ENCODE results near the gene ADCY1.

DNA sequence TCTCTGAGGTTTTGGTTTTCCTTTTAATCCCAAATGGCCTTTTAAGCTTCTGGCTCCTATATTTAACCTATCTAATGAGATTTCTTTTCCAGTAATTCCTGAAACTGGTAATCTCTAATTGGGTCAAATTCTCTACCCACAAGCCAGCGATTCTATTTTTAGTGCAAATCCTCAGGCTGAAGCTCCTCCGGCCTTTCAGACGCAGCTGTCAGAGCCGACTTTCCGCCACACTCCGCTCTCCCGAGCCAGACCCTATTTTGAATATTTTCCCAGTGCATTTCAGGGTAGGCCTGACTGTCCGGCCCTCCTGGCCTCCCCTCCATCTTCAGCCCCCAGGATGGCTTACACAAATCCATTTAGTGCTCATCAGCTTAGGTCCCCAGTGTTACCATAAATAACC lies 9.7 kb upstream of the ADCY1 start:
- TF ChIP-seq, protein P1, sequence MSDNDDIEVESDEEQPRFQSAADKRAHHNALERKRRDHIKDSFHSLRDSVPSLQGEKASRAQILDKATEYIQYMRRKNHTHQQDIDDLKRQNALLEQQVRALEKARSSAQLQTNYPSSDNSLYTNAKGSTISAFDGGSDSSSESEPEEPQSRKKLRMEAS (IDR thresholded peaks at IDR 0.05): no peak
- TF ChIP-seq, protein P2, sequence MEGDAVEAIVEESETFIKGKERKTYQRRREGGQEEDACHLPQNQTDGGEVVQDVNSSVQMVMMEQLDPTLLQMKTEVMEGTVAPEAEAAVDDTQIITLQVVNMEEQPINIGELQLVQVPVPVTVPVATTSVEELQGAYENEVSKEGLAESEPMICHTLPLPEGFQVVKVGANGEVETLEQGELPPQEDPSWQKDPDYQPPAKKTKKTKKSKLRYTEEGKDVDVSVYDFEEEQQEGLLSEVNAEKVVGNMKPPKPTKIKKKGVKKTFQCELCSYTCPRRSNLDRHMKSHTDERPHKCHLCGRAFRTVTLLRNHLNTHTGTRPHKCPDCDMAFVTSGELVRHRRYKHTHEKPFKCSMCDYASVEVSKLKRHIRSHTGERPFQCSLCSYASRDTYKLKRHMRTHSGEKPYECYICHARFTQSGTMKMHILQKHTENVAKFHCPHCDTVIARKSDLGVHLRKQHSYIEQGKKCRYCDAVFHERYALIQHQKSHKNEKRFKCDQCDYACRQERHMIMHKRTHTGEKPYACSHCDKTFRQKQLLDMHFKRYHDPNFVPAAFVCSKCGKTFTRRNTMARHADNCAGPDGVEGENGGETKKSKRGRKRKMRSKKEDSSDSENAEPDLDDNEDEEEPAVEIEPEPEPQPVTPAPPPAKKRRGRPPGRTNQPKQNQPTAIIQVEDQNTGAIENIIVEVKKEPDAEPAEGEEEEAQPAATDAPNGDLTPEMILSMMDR (IDR thresholded peaks at IDR 0.05; ENCODE audit: low read depth, low read length, missing input control): no peak
- TF ChIP-seq, protein P3, sequence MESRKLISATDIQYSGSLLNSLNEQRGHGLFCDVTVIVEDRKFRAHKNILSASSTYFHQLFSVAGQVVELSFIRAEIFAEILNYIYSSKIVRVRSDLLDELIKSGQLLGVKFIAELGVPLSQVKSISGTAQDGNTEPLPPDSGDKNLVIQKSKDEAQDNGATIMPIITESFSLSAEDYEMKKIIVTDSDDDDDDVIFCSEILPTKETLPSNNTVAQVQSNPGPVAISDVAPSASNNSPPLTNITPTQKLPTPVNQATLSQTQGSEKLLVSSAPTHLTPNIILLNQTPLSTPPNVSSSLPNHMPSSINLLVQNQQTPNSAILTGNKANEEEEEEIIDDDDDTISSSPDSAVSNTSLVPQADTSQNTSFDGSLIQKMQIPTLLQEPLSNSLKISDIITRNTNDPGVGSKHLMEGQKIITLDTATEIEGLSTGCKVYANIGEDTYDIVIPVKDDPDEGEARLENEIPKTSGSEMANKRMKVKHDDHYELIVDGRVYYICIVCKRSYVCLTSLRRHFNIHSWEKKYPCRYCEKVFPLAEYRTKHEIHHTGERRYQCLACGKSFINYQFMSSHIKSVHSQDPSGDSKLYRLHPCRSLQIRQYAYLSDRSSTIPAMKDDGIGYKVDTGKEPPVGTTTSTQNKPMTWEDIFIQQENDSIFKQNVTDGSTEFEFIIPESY (IDR thresholded peaks at IDR 0.05): no peak
- TF ChIP-seq REST (IDR thresholded peaks at IDR 0.05) (no peak), FOXA1 (IDR thresholded peaks at IDR 0.05) (no peak), RAD21 (IDR thresholded peaks at IDR 0.05) (no peak)
- TF ChIP-seq, protein P4, sequence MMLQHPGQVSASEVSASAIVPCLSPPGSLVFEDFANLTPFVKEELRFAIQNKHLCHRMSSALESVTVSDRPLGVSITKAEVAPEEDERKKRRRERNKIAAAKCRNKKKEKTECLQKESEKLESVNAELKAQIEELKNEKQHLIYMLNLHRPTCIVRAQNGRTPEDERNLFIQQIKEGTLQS (IDR thresholded peaks at IDR 0.05): no peak

Data from liver (tissue), 3 donors.